CD4-positive, alpha-beta T cell treated with Interleukin-2 at 100 ng/mL for 4 hours (primary cell): ENCODE results near the gene ANTXR1.

ENCODE experiments used
- DNase-seq: peaks from one replicate; pipeline ENCODE4 v3.0.0-alpha.2; 2020; ENCODE audit warnings: low spot score

Gene ANTXR1

GRCh38 chr2:69034122-69034521 lies 21.1 kb downstream of the ANTXR1 start:
- no peak for DNase-seq

- DNase-seq: no peak
Measured at GRCh38 chr2:69034845-69035244, 21.9 kb downstream of the ANTXR1 start.

GRCh38 chr2:69036926-69037325 lies 23.9 kb downstream of the ANTXR1 start:
- no peak for DNase-seq

DNA sequence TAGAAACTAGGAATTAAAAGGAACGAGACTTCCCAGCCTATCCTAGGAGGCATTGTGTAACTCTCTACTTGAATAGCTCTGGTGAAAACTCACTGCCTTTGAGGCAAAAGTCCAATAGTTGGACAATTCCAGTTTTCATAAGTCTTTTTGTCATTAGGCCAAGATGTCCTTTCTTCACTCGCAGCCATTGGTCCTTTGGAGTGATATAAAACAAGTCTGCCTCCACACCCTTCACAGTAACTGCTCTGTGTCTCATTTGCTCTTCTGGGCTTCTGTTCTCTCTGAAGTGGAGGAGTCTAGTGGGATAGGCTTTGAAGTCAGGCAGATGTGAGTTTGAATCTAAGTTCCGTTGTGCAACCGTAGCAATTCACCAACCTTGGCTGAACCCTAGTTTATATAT lies 28.2 kb downstream of the ANTXR1 start:
- DNase-seq: no peak

GRCh38 chr2:69043736-69044400 lies 30.9 kb downstream of the ANTXR1 start:
- DNase-seq: no peak

DNA sequence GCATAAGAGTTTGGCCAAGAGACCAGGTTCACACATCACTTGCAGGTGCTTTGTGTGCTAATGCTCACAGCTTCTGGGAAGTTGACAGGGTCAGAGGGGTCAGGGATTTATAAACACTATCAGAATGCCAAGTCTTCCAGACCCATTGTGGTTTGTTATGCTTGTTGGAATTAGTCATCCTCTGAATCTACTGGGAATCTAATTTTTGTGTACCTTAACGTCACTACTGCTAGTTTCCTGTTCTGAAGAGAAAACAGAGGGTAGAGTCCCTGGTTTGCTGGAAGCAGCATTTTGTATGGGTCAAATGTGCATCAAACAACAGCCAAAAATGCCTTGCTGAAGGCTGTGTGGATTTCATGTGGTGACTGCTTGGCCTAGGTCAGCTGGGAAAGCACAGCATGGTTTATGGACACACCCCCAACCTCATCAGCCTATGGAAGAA lies 33.3 kb downstream of the ANTXR1 start:
- DNase-seq: no peak

DNA sequence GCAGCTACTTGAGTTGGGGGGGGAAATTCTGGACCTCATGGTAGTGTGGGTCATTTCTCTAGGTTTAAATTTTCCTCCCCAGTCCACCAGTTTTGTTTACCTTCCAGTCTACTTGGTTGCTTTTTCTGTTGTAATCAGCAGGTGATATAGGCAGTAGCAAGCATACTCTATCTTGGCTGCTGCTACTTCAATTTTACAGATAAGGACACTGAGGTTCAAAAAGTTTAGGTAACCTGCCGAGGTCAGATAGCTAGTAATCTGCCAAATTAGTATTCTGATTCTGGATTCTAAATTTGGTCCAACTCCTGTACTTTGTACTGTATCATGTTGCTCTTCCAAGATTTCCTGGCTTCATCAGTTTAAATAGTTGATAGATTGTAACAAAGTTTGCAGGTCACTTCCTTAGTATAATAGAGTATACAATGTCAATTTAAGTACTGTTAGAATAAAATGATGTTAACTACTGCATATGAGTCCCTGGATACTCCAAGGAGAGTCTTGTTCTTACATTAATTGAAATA lies 34.7 kb downstream of the ANTXR1 start:
- no peak for DNase-seq

- DNase-seq: no peak
Measured at GRCh38 chr2:69050802-69051201, 37.8 kb downstream of the ANTXR1 start.

GRCh38 chr2:69053416-69053965 lies 40.5 kb downstream of the ANTXR1 start:
- no peak for DNase-seq

DNA sequence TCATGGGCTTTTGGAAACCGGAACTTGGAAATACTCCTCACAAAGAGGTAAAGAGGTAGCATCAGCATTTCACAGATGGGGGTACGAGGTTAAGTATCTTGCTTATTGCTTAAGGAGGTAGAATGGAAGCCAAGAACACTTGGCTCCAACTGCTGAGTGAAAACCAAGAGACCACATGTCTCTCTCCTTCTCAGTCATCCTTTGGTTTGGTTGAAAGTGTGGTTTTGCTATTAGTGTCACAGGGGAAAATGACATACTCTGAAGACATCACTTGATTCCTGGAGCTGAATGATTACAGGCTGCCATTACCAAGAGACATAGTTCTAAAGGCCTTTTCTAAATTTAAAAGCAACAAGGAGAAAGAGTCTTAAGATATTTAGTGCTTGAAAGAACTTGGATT lies 41.5 kb downstream of the ANTXR1 start:
- DNase-seq: no peak

- no peak for DNase-seq
Measured at GRCh38 chr2:69055688-69056470, 42.9 kb downstream of the ANTXR1 start.

DNA sequence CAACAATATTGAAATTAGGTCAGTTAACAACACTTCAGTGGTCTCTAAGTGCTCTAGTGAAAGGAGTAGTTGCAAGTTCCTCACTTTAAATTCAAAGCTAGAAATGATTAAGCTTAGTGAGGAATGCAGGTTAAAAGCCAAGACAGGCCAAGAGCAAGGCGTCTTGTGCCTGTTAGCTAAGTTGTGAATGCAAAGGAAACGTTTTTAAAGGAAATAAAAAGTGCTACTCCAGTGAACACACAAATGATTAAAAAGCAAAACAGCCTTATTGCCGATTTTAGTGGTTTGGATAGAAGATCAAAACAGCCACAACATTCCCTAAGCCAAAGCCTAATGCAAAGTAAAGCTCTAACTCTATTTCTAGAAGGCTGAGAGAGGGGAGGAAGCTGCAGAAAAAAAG lies 44.7 kb downstream of the ANTXR1 start:
- no peak for DNase-seq

GRCh38 chr2:69059731-69060290 lies 46.8 kb downstream of the ANTXR1 start:
- DNase-seq: no peak

DNA sequence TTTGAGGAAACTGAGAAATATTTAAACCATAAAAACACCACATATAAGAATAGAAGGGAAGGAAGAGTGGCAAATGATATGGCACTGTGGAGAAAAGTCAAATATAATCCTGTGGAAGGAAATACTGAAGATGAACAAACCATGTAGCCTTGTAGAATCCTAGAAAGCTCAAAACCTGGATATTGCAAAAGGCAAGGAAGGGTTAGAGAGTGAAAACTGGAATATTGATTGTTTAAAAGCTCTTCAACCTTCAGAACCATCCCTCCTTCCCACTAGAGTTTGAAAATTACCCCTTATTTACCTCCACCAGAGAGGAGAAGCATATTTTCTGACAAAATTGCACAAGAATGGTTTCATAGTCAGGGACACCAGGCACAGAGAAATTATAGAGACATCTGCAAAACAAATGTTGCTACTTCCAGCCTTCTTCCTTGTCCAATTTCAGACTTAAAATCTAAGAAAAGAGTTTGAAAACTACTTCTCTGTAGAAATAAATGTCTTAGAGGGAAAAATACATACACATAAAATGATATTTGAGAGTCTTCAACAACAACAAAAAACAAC lies 48.0 kb downstream of the ANTXR1 start:
- no peak for DNase-seq

- no peak for DNase-seq
Measured at GRCh38 chr2:69061525-69061924, 48.5 kb downstream of the ANTXR1 start.

DNA sequence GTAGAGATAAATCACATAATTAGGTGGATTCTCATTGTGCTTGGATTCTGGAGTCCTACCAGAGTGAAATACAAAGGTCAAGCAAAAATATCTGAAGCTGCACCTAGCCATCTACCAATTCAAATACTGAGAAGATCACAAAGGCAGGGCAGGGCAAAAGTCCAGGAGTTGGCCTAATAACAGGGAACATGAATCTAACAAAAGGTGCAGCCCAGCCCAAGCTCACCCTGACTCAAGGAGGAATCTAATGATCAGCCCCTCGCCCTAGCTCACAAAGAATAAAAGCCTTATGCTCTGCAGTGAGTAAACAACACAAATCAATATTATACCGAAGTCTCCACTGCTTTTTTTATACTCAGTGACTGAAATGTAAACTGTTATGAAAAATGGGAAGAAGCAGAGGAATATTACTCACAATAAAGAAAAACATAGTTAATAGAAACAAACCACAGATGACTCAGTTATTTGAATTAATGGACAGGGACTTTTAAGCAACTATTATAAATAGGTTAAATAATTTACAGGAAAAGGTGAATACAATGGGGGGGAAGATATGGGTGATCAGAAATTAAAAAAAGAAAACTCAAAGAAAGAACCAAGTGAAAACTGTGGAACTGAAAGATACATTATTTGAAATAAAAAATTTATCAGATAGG lies 49.5 kb downstream of the ANTXR1 start:
- no peak for DNase-seq

GRCh38 chr2:69065735-69066336 lies 52.9 kb downstream of the ANTXR1 start:
- no peak for DNase-seq

DNA sequence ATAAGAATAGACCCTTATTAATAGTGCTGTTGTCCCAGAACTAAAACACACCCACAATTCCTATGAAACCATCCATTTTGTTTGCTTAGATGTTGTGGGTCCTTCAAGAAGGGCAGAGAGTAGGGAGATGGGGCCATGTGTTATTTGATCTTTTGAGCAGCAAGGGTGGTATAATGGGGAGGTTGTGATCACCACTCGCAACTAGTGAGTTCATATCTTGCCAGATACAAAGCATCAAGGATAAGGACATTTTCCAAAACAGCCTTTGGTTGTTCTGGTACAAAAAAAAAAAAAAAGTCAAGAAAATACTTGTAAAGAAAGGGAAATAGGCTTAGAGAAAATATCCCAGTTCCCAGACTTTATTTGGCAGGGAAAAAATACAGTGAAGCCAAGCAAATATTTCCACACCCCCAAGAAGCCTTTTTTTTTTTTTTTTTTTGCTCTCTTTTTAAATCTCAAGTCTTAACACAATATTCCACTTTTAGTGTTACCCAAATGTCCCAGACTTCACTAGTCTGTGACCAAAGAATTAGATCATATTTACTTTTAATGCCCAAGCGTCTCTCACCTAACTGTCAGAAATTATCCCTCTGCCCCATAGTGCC lies 54.1 kb downstream of the ANTXR1 start:
- DNase-seq: no peak

DNA sequence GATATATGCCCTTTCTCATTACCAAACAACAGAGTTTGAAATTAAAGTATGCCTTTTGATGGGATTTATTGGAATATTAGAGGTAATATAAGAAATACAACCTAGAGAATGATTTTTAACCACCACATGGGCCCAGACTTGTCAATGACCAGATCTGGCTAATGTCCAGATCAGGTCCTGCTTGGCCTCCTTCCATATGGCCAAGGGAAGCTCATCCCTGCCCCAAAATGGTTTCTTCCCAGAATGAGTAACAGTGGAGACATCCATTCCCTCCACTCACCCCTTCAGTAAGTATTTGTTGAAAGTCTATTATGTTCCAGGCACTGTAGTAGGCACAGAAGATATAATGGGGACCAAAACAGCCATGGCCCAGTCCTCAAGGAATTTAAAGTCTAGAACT lies 54.9 kb downstream of the ANTXR1 start:
- no peak for DNase-seq

- DNase-seq: no peak
Measured at GRCh38 chr2:69070969-69071368, 58.0 kb downstream of the ANTXR1 start.

DNA sequence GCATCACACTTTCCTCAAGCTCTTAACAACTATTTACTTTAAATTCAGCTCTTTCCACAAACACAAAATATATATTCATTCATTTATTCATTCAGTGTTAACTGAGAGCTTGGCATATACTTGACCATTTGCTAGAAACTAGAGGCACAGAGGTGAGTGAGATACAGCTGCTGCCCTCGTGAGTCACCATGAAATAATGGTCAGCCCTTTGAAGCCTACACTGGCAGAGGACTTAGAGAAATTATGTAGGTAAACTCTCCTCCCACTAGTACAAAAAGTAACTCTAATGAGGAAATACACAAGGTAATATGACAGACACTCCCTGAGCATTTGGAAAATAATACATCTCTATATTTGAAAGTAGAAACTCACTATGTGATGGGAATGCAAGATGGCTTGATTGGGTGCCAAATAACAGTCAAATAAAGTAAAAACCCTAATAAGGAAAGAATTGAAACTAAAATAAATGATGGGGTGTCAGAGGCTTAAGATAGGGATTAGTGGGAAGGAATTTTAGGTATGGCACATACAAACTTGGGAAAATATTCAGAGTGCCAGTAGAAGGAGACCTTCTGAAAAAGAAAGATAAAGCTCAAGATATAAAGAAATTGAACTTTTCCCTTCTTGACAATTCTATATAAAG lies 61.1 kb downstream of the ANTXR1 start:
- DNase-seq: no peak
